Posterior vena cava (tissue), 2 donors: ENCODE data around the gene SOWAHD. TPM values are rescaled to one million over a fixed set of nuclear protein-coding genes. Genes with fewer than 3 reads are reported as not detected.
"Not testable (repeated sequence)": the region's sequence is repeated elsewhere in the genome, so short reads cannot be mapped to it uniquely, and the experiment has no call there.

Source experiments
- DNase-seq: peaks from one replicate; pipeline ENCODE4 v3.0.0-alpha.2; 2020; ENCODE audit warnings: low spot score
- intact Hi-C, 2 donors: fragments of 100-400 bp; cut with DNase I; formaldehyde crosslinking; loops; one replicate each; pipeline versions ENCODE4 v1.14.1 to v1.14.2; 2022 to 2023
- total RNA-seq, 2 donors: library from RNA; stranded (reverse); fragmentation: NEBNext Ultra II Directional; extraction: Animal tissue kit (Norgen Biotek cat#: 25700); gene quantifications; one replicate each; pipeline ENCODE4 v1.2.1, GENCODE V29; 2021
- donor health status: DM: yes; HTN: yes; CAD: no.
- donor health status: DM: yes; HTN: yes; CAD: no.

The SOWAHD gene
- total RNA-seq, 2 donors from 2014 or later = 0.29 to 0.32 TPM

DNA sequence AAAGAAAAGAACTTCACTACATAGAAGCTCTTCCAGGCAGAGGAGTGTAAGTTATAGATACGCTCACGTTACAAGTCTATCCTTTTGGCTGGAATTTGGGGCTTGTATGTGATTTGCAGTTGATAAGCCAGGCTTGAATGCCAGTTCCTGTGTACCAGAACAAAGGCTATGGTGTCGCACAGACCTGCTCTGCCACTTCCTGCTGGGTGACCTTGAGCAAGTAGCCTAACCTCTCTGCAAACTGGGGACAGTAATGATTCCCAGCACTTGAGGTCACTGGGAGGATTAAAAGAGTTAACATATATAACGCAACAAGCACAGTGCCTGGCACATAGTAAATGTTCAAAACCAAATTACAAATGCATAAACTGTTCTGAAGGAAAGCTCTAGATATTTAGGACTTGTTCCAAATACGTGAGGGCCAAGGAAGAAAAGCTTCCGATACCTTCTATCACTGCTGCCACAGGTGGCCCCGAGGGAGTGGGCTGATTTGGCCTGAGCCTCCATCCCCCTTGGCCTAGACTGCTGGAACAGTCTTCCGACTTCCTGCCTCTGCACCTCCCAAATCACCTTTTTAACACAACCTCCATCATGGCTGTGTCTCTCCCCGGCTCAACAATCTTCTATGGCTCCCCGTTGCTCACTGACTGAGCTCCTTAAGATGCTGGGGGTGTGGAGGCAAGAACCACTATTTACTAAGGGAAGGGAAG, 1.3 kb upstream of the SOWAHD start:
- peak; percentile 56 for DNase-seq
- intact Hi-C loops = no loop called here

DNA sequence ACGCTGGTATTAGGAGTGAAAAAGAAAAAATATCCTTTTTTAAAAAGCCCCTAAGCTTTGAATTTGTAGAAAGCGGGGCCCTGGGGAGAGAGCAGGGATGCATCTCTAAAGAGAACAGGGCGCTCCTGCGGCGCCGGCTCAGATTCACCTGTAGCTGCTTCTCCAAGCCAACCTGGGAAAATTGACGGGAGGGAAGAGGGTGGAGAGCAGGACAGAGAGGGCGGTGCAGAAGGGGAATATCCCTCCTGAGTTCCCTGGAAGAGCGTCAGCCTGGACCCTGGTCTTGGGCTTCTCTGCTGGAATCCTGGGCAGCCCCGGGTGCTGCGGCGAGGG, 776 bp upstream of the SOWAHD start:
- intact Hi-C loops = no loop called here
- DNase-seq = no peak

DNA sequence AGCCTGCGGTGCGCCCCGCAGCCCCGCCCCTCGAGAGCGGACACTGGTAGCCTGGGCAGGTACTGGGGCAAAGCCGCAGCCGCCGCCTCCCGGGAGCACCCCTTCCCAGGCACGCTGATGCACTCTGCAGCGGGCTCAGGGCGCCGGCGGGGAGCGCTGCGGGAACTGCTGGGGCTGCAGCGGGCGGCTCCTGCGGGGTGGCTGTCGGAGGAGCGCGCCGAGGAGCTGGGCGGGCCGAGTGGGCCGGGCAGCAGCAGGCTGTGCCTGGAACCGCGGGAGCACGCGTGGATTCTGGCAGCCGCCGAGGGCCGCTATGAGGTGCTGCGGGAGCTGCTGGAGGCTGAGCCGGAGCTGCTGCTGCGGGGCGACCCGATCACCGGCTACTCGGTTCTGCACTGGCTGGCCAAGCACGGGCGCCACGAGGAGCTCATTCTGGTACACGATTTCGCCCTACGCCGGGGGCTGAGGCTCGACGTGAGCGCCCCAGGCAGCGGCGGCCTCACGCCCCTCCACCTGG, 401 bp downstream of the SOWAHD start:
- intact Hi-C loops = no loop called here
- peak; percentile 82 for DNase-seq

DNA sequence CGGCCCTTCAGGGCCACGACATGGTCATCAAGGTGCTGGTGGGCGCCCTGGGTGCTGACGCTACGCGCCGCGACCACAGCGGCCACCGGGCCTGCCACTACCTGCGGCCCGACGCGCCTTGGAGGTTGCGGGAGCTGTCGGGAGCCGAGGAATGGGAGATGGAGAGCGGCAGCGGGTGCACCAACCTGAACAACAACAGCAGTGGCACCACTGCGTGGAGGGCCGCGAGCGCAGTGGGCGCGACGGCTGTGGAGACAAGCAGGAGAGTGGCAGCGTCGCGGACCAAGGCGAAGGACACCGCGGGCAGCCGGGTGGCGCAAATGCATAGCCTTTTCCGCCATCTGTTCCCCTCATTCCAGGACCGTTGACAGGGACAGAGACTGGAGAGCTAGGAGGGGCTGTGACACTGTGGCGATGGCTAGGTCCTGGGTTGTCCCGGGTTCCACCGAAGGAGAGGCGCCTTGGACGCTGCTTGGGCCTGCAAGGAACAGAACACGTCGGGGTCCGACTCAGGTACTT, 919 bp downstream of the SOWAHD start:
- intact Hi-C loops = no loop called here
- peak; percentile 72 for DNase-seq

DNA sequence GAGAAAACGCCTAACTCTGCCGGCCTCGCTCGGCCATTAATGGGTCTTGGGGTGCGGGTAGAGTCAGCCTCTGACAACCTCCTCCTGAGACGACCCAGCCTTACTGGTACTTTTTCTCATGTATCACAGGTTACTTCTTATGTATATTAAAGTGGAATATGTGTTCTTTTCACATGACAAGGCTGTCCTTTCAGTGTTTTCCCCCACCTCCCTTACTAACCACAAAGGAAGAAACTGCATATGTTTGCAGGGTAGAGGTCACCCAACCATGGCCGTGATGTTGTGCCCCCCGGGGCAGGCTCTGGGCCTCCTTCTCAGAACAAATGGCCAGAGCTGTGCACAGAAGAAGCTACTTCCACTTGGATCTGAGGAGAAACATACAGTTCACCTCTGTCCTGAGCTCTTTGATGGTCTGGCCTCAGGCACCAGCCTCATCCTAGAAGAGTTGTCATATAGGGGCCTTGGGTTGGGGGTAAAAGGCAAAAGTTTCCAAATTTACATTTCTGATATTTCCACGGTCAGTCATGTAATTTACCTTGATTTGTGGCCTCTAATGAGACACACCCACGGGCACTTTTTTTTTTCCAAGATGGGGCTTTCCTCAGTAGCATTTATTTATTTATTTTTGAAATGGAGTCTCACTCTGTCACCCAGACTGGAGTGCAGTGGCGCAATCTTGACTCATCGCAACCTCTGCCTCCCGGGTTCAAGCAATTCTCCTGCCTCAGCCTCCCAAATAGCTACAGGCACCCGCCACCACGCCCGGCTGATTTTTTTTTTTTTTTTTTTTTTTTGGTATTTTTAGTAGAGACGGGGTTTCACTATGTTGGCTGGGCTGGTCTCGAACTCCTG, 1.9 kb downstream of the SOWAHD start:
- intact Hi-C loops = no loop called here
- peak; percentile 15 for DNase-seq

DNA sequence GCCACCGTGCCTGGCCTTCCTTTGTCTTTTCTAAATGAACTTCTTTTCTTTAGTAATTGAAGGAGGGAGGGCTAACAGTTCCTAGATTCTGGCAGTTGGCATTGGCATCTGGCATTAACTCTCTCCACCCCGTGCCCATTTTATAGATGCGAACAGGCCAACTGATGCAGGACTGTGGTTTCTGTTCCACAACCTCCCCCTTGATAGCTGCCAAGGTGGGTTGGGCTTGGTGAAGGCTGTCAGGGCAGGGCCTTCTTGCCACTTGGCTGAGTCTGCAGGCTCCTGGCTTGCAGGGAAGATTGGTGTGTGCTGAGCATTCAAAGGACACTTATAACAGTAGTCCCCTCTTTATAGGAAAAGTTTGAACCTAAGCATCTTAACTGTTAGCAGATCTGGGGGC, 4.3 kb downstream of the SOWAHD start:
- DNase-seq = no peak
- intact Hi-C loops = no loop called here

DNA sequence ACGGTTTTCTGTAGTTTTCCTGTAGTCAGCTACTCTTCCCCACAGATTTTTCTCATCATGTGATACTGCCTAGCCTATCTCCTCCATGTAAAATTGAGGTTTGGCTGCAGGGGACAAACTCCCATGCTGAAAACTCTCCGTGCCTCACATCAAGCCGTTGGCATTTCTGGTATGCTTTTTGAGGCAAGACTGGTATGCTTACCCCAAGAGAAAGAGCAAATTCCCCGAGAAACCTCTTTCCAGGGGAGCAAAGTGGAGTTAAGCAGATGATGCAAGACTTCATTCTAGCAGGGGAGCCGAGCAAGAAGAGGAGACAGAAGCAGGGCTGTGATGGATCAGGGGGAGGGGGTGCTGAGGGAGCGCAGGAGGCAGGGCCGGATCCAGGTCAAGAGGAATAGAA, 4.8 kb downstream of the SOWAHD start:
- DNase-seq = no peak

DNA sequence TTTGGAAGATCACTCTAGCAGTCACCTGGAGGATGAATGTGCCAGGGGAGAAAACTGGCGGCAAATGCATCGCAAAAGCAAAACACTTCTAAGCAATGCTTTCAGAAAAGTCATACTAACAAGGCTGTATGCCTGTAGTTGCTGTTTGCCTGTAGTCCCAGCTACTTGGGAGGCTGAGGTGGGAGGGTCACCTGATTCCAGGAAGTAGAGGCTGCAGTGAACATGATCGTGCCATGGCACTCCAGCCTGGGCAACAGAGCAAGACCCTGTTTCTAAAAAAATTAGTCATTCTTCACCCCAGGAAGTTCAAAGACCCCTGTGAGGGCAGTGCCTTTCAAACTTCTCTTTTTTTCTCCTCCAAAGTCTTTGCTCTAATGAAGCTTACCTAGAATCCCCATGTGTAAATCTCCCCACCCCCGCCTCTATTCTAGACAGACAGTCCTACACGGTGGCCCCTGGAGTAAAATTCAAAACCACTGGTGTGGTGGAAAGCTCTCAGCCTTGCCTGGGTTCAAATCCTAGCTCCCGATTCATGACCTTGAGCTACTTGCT, 5.5 kb downstream of the SOWAHD start:
- DNase-seq = peak; percentile 9
- intact Hi-C loops = no loop called here

More for the DNA sequence above, 4.8 kb downstream of the SOWAHD start:
- intact Hi-C loops = no loop called here

DNA sequence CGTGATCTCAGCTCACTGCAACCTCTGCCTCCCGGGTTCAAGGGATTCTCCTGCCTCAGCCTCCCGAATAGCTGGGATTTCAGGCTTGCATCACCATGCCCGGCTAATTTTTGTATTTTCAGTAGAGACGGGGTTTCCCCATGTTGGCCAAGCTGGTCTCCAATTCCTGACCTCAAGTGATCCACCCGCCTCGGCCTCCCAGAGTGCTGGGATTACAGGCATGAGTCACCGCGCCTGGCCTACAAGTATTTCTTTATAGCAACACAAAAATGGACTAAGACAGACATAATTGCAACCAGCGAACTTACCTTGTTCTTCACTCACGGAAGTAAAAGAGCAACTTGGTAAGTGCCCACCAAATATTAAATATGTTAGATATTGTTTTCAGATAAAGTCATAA, 10.0 kb downstream of the SOWAHD start:
- DNase-seq, intact Hi-C loops: not testable (repeated sequence)

DNA sequence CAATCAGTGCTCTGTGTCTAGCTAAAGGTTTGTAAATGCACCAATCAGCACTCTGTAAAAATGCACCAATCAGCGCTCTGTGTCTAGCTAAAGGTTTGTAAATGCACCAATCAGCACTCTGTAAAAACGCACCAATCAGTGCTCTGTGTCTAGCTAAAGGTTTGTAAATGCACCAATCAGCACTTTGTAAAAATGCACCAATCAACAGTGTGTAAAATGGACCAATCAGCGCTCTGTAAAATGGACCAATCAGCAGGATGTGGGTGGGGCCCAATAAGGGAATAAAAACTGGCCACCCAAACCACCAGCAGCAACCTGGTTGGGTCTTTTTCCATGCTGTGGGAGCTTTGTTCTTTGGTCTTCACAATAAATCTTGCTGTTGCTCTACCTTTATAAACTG, 11.0 kb downstream of the SOWAHD start:
- intact Hi-C loops, DNase-seq: not testable (repeated sequence)

DNA sequence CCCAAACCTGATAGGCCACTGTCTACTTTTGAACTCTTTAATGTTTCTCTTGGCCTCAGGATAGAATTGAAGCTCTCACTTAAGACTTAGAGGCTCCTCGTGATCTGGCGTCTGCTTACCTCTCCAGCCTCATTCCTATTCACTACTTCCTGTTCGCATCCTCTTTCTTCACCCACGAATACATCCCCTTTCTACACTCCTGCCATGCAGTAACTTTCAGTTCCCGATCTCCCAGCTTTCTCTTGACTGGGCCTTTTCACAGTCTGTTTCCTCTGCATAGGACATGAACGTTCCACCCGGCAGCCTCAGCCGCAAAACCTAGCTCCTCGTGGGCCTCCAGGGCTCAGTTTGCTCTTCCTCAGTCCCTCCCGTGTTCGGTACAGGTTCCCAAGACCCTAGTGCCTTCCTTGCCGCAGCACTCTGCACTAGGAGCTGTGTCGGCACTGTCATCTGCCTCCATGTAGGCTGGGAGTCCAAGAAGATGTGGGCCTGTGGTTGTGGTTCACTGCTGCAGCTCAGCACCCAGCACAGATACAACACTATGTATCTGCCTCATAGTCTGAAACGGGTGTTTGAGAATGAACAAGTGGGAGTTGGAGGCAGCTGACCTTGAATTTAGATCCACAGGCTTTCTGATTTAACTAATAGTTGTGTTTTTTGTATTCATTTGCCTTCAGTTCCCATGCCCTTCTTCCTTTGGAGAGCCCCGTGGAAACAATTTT, 17.3 kb downstream of the SOWAHD start:
- DNase-seq = no peak
- intact Hi-C loops = no loop called here

DNA sequence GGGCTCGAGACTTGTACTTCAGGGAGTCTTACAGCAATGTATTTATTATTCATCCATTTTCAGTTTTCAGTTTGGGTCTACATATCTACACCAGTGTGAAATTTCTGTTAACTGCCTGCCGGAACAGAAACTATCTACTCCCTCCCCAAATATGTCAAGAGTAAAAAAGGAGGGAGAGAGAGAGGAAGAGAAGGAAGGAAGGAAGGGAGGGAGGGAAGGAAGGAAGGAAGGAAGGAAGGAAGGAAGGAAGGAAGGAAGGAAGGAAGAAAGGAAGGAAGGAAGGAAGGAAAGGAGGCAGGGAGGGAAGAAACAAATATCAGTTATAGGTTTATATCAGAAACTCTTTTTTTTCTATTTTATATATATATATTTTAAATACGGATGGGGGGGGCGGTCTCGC, 20.4 kb downstream of the SOWAHD start:
- intact Hi-C loops = no loop called here

DNA sequence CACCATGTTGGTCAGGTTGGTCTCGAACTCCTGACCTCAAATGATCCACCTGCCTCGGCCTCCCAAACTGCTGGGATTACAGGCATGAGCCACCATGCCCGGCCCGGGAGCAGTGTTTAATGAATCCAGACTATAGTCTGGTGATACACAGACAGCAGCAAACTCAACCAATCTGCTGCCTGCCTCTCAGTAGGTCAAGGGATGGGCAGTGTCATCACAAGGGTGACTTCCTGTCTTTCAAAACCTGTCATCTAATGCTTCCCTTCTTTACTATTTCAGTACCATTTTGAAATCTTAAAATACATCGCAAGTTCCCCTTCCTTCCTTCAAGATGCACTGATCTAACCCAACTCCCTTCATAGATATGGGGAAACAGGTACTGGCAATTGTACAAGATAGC, 24.6 kb downstream of the SOWAHD start:
- no peak for DNase-seq
- intact Hi-C loops = no loop called here

More for the DNA sequence above, 20.4 kb downstream of the SOWAHD start:
- DNase-seq = no peak

DNA sequence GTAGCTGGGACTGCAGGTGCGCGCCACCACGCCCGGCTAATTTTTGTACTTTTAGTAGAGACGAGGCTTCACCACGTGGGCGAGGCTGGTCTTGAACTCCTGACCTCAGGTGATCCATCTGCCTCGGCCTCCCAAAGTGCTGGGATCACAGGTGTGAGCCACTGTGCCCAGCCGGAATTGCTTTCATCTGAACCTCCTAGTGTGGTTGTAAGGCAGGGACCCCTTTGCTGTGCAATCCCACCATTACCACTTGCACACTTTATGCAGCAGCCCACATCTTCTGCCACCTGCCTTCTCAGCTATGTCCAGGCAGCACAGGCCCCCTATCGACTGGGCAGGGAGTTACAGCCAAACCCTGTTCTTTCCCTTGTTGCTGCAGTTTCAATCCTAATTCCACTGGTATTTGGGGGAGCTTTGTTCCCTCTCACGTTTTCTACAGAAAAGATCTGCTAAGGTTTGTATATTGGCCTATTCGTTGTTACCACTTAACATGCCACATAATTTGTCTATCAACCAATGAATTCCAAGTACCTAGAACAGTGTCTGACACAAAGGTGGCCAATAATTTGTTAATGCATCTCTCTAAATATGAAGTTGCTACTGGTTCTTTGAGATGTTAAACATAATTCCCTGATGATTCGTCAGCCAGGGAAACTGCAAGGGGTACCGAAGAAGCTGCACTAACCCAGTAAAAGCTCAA, 26.5 kb downstream of the SOWAHD start:
- intact Hi-C loops = no loop called here
- no peak for DNase-seq

DNA sequence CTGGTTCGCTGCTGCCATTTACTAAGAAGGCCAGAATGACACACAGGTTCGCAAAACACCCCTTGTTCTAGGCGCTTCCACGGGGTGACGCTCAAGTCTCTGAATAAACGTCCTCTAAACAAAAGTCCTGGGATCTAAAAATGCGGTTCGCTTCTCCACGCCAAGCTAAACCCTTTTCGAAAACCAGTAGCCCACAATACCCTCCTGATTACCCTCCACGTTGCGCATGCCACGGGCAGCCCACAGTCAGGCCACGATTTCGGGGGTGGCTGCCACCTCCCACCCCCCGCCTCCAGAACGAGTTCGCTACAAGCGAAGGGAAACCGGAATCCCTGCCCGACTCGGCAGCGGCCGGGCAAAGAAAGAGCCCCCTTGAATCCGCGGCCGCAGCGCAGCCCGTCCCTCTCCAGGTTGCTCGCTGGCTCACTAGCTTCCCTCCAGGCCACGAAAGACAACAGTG, 32.6 kb downstream of the SOWAHD start:
- intact Hi-C loops = no loop called here
- DNase-seq = no peak

DNA sequence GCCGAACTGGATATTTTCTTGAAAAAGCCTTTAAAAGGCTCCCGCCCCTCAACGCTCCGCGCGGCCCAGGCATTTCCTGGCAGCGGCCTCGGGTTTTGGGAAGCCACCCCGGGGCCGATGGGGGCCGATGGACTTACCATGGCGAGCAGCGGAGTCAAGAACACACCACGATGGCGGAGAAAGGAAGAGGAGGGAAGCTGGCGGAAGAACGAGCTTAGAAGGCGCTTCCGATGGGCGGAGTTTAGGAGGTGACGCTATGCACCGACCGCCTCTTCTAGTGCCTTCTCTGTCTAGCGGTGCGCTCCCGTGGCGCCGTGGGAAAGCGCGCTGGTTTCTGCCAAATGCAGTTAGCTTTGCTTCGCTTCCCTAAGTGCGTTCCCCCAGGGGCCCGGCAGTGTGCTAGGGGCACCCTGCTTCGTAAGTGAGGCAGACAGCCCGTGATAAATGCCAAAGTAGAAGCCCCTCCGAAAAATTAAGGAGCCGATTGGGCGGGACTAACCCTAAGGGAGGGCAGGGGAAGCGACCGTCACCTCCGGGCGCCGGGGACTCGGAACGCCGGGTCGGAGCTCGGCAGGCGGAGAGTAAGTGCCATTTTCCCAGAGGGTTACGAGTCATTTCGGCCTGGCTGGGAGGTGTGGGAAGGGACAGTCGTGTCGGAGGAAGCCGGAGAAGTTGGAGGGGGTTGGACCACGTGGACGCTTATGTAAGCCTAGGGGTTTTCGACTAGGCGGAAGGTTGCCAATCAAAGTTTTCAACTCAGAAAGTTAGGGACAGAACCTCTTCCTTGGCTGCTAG, 33.2 kb downstream of the SOWAHD start, which contains the start of gene RPL39:
Gene RPL39, minus strand, starts transcription at position 194 of the 795 bp plus-strand sequence. Its CDS starts 54 bp downstream, at position 140.
- peak; percentile 95 for DNase-seq
- intact Hi-C loops = no loop called here

DNA sequence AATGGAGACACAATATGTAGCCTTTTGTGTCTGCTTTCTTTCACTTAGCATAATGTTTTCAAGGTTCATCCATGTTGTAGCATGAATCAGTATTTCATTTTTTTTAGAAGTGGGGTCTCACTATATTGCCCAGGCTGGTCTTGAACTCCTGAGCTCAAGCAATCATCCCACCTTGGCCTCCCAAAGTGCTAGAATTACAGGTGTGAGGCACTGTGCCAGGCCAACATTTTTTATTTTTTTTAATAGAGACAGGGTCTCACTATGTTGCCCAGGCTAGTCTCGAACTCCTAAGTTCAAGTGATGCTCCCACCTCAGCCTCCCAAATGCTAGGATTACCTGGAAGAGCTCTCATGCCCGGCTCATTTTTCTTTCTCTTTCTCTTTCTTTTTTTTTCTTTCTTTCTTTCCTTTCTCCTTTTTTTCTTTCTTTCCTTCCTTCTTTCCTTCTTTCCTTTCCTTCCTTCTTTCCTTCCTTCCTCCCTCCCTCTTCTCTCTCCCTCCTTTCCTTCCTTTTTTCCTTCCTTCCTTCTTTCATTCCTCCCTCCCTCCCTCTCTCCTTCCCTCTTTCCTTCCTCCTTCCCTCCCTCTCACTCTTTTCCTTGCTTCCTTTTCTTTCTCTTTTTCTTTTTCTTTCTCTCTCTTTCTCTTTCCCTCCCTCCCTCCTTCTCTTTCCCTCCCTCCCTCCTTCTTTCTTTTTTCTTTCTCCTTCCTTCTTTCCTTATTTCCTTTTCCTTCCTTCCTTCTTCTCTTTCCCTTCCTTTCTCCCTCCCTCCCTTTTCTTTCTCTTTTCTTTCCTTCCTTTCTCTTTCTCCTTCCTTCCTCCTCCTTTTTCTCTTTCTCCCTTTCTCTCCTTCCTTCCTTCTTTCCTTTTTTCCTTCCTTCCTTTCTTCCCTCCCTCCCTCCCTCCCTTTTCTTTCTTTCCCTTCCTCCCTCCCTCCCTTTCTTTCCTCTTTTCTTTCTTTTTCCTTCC, 43.1 kb downstream of the SOWAHD start:
- intact Hi-C loops = no loop called here
- DNase-seq = no peak
